ENCODE data around the gene BRINP3. TPM values are rescaled to one million over a fixed set of nuclear protein-coding genes. Genes with fewer than 3 reads are reported as not detected.

The BRINP3 gene
- total and polyA plus RNA-seq, 9 of the 15 experiments (the other 6 are each of a cell fraction or from before 2014, with no cell fraction given) = 0.09 to 0.75 (median 0.19) TPM; not detected in 1

- no peak overlapping the region for H3K9ac ChIP-seq (ENCODE audit: insufficient read depth in 1 of 2, low read depth in 2 of 2, low read length in 2 of 2)
- TF ChIP-seq ZNF316 (IDR thresholded peaks at IDR 0.05) (no peak), CBX8 (IDR thresholded peaks at IDR 0.05; ENCODE audit: borderline replicate concordance, extremely low read depth, low read depth, low read length, poor library complexity, severe bottlenecking) (no peak), SMARCA4 (IDR thresholded peaks at IDR 0.05) (no peak), MEF2D (tag; conservative IDR thresholded peaks at IDR 0.05; ENCODE audit: low read depth) (no peak), TAF7 (tag; IDR thresholded peaks at IDR 0.05) (no peak), ZNF830 (CRISPR knock-in tag; IDR thresholded peaks at IDR 0.05) (no peak), SRSF1 (IDR thresholded peaks at IDR 0.05; ENCODE audit: low read depth, low read length) (no peak), RBM25 (IDR thresholded peaks at IDR 0.05; ENCODE audit: low read depth, low read length, severe bottlenecking) (no peak), PPARD (CRISPR knock-in tag; IDR thresholded peaks at IDR 0.05) (no peak), EWSR1 (IDR thresholded peaks at IDR 0.05; ENCODE audit: borderline replicate concordance, low read depth, partially characterized antibody) (no peak), HSF4 (CRISPR knock-in tag; IDR thresholded peaks at IDR 0.05; ENCODE audit: borderline replicate concordance) (no peak), TGIF2 (CRISPR knock-in tag; IDR thresholded peaks at IDR 0.05) (no peak)
- TF ChIP-seq, protein P1, sequence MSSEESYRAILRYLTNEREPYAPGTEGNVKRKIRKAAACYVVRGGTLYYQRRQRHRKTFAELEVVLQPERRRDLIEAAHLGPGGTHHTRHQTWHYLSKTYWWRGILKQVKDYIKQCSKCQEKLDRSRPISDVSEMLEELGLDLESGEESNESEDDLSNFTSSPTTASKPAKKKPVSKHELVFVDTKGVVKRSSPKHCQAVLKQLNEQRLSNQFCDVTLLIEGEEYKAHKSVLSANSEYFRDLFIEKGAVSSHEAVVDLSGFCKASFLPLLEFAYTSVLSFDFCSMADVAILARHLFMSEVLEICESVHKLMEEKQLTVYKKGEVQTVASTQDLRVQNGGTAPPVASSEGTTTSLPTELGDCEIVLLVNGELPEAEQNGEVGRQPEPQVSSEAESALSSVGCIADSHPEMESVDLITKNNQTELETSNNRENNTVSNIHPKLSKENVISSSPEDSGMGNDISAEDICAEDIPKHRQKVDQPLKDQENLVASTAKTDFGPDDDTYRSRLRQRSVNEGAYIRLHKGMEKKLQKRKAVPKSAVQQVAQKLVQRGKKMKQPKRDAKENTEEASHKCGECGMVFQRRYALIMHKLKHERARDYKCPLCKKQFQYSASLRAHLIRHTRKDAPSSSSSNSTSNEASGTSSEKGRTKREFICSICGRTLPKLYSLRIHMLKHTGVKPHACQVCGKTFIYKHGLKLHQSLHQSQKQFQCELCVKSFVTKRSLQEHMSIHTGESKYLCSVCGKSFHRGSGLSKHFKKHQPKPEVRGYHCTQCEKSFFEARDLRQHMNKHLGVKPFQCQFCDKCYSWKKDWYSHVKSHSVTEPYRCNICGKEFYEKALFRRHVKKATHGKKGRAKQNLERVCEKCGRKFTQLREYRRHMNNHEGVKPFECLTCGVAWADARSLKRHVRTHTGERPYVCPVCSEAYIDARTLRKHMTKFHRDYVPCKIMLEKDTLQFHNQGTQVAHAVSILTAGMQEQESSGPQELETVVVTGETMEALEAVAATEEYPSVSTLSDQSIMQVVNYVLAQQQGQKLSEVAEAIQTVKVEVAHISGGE (CRISPR knock-in tag; IDR thresholded peaks at IDR 0.05) = no peak
Observed at GRCh38 chr1:190176776-190177175, 300.9 kb downstream of the BRINP3 start.

More at GRCh38 chr1:190176776-190177175, 300.9 kb downstream of the BRINP3 start:
- ATAC-seq = no peak
- Histone ChIP-seq H3K36me3 (ENCODE audit: control insufficient read depth, insufficient read depth, low read length) (no peaks in the 10 kb centered on the region), H3K79me2 (ENCODE audit: control insufficient read depth, insufficient read depth, low read length) (no peaks in the 10 kb centered on the region), H3K4me1 (replicated peaks in 1 of 2; ENCODE audit: control insufficient read depth in 2 of 2, insufficient read depth in 2 of 2, low read length in 2 of 2) (no peaks in the 10 kb centered on the region), H2AFZ (ENCODE audit: low read depth, low read length) (no peak overlapping the region), H3K27ac (ENCODE audit: extremely low read depth, low read depth, low read length) (no peak overlapping the region), H3K9me3 (replicated peaks; ENCODE audit: control insufficient read depth, insufficient read depth, low read depth, low read length) (no peaks in the 10 kb centered on the region; the same call in 1 of the 2 replicates), H3K4me3 (no peak overlapping the region), H4K20me1 (replicated peaks; ENCODE audit: control insufficient read depth, insufficient read depth, low read length) (no peaks in the 10 kb centered on the region), H3K4me2 (ENCODE audit: insufficient read depth, low read length) (no peak overlapping the region), H3K9me1 (ENCODE audit: control insufficient read depth, insufficient read depth, low read length) (no peaks in the 10 kb centered on the region), H3K27me3 (ENCODE audit: control insufficient read depth in 2 of 2, insufficient read depth in 2 of 2, low read length in 2 of 2) (no peaks in the 10 kb centered on the region)
- ChIA-PET CTCF (ENCODE audit: low intra/inter-chr PET ratio) (no interaction called here), POLR2A (no interaction called here)
- FAIRE-seq = no peak
- in situ Hi-C loops (cut with MboI) (no loop called here), intact Hi-C loops (cut with micrococcal nuclease) (no loop called here)
- DNase-seq (ENCODE audit: extremely low read depth in 1 of 4, low spot score in 3 of 4) = no peak
- no TSS peak for BruUV-seq (replicated peaks)
